IPS-15b (cell line): ENCODE data around the gene TANC1.

Experiments used
- H3K27me3 ChIP-seq: one replicate; pipeline ENCODE4 v1.6.1; 2013; ENCODE audit warnings: low read length; ENCODE audit not compliant: control insufficient read depth, insufficient read depth
- H3K36me3 ChIP-seq: one replicate; pipeline ENCODE4 v1.6.1; 2013; ENCODE audit warnings: low read length; ENCODE audit not compliant: control insufficient read depth, insufficient read depth
- H3K4me1 ChIP-seq: one replicate; pipeline ENCODE4 v1.6.1; 2013; ENCODE audit warnings: mild to moderate bottlenecking, low read length; ENCODE audit not compliant: control insufficient read depth, insufficient read depth
- H3K4me3 ChIP-seq: one replicate; pipeline ENCODE4 v1.5.1; 2013; ENCODE audit warnings: low read depth, low read length
- H3K9ac ChIP-seq: one replicate; pipeline ENCODE4 v1.6.1; 2013; ENCODE audit warnings: low read depth, mild to moderate bottlenecking, low read length
- H3K9me3 ChIP-seq: one replicate; pipeline ENCODE4 v1.6.1; 2013; ENCODE audit warnings: mild to moderate bottlenecking, low read length; ENCODE audit not compliant: control insufficient read depth, insufficient read depth

TANC1 gene

GRCh38 chr2:158998551-158999248 lies 30.3 kb downstream of the TANC1 start:
- H3K9ac ChIP-seq, result no peak overlapping the region
- no peaks in the 10 kb centered on the region for H3K9me3 ChIP-seq
- H3K4me1 ChIP-seq, result peaks cover 3% of the 10 kb centered on the region
- no peaks in the 10 kb centered on the region for H3K27me3 ChIP-seq
- H3K4me3 ChIP-seq, result no peak overlapping the region
- H3K36me3 ChIP-seq, result no peaks in the 10 kb centered on the region

- no peaks in the 10 kb centered on the region for H3K9me3 ChIP-seq
- no peaks in the 10 kb centered on the region for H3K27me3 ChIP-seq
- no peaks in the 10 kb centered on the region for H3K36me3 ChIP-seq
- no peak overlapping the region for H3K9ac ChIP-seq
- peaks cover 3% of the 10 kb centered on the region for H3K4me1 ChIP-seq
- H3K4me3 ChIP-seq, result no peak overlapping the region
Measured at GRCh38 chr2:158999458-158999857, 31.0 kb downstream of the TANC1 start.

- H3K4me1 ChIP-seq, result peaks cover 2% of the 10 kb centered on the region
- H3K27me3 ChIP-seq, result no peaks in the 10 kb centered on the region
- no peak overlapping the region for H3K9ac ChIP-seq
- H3K36me3 ChIP-seq, result no peaks in the 10 kb centered on the region
- H3K4me3 ChIP-seq, result no peak overlapping the region
- H3K9me3 ChIP-seq, result no peaks in the 10 kb centered on the region
Measured at GRCh38 chr2:159000072-159000471, 31.6 kb downstream of the TANC1 start.

- no peaks in the 10 kb centered on the region for H3K36me3 ChIP-seq
- no peak overlapping the region for H3K9ac ChIP-seq
- H3K9me3 ChIP-seq, result no peaks in the 10 kb centered on the region
- H3K27me3 ChIP-seq, result no peaks in the 10 kb centered on the region
- no peak overlapping the region for H3K4me3 ChIP-seq
- H3K4me1 ChIP-seq, result no peaks in the 10 kb centered on the region
Measured at GRCh38 chr2:159002462-159003111, 34.1 kb downstream of the TANC1 start.

- no peaks in the 10 kb centered on the region for H3K36me3 ChIP-seq
- no peaks in the 10 kb centered on the region for H3K9me3 ChIP-seq
- no peak overlapping the region for H3K4me3 ChIP-seq
- no peak overlapping the region for H3K9ac ChIP-seq
- H3K4me1 ChIP-seq, result no peaks in the 10 kb centered on the region
- no peaks in the 10 kb centered on the region for H3K27me3 ChIP-seq
Measured at GRCh38 chr2:159003555-159003954, 35.1 kb downstream of the TANC1 start.

GRCh38 chr2:159004849-159005248 lies 36.4 kb downstream of the TANC1 start:
- no peaks in the 10 kb centered on the region for H3K9me3 ChIP-seq
- no peaks in the 10 kb centered on the region for H3K36me3 ChIP-seq
- H3K9ac ChIP-seq, result no peak overlapping the region
- H3K27me3 ChIP-seq, result no peaks in the 10 kb centered on the region
- H3K4me1 ChIP-seq, result no peaks in the 10 kb centered on the region
- no peak overlapping the region for H3K4me3 ChIP-seq

- no peaks in the 10 kb centered on the region for H3K27me3 ChIP-seq
- no peaks in the 10 kb centered on the region for H3K36me3 ChIP-seq
- peaks cover 4% of the 10 kb centered on the region for H3K9me3 ChIP-seq
- H3K4me1 ChIP-seq, result no peaks in the 10 kb centered on the region
- no peak overlapping the region for H3K4me3 ChIP-seq
- H3K9ac ChIP-seq, result no peak overlapping the region
Measured at GRCh38 chr2:159009940-159010339, 41.5 kb downstream of the TANC1 start.

GRCh38 chr2:159010340-159010739 lies 41.9 kb downstream of the TANC1 start:
- Histone ChIP-seq H3K9ac (no peak overlapping the region), H3K27me3 (no peaks in the 10 kb centered on the region), H3K36me3 (no peaks in the 10 kb centered on the region), H3K4me1 (no peaks in the 10 kb centered on the region), H3K9me3 (peaks cover 8% of the 10 kb centered on the region), H3K4me3 (no peak overlapping the region)

GRCh38 chr2:159010963-159011362 lies 42.5 kb downstream of the TANC1 start:
- Histone ChIP-seq H3K9me3 (peaks cover 13% of the 10 kb centered on the region), H3K4me3 (no peak overlapping the region), H3K36me3 (no peaks in the 10 kb centered on the region), H3K9ac (no peak overlapping the region), H3K27me3 (no peaks in the 10 kb centered on the region), H3K4me1 (no peaks in the 10 kb centered on the region)

- Histone ChIP-seq H3K9ac (no peak overlapping the region), H3K27me3 (no peaks in the 10 kb centered on the region), H3K4me3 (no peak overlapping the region), H3K4me1 (no peaks in the 10 kb centered on the region), H3K9me3 (peaks cover 15% of the 10 kb centered on the region), H3K36me3 (no peaks in the 10 kb centered on the region)
Measured at GRCh38 chr2:159012142-159012541, 43.7 kb downstream of the TANC1 start.

GRCh38 chr2:159013103-159013502 lies 44.7 kb downstream of the TANC1 start:
- H3K27me3 ChIP-seq, result no peaks in the 10 kb centered on the region
- H3K4me1 ChIP-seq, result no peaks in the 10 kb centered on the region
- H3K9me3 ChIP-seq, result peaks cover 15% of the 10 kb centered on the region

GRCh38 chr2:159015174-159015573 lies 46.7 kb downstream of the TANC1 start:
- Histone ChIP-seq H3K4me1 (no peaks in the 10 kb centered on the region), H3K9me3 (peaks cover 15% of the 10 kb centered on the region), H3K9ac (no peak overlapping the region), H3K27me3 (no peaks in the 10 kb centered on the region), H3K4me3 (no peak overlapping the region), H3K36me3 (no peaks in the 10 kb centered on the region)

More at GRCh38 chr2:159013103-159013502, 44.7 kb downstream of the TANC1 start:
- no peak overlapping the region for H3K9ac ChIP-seq
- no peaks in the 10 kb centered on the region for H3K36me3 ChIP-seq
- no peak overlapping the region for H3K4me3 ChIP-seq
